ENCODE measurements around the gene PTPRB. TPM values are rescaled to one million over a fixed set of nuclear protein-coding genes. Genes with fewer than 3 reads are reported as not detected.

The PTPRB gene
- total and polyA plus RNA-seq, 2 of the 4 experiments (the other 2 are of a cell fraction), result 4.1 to 6.5 TPM

DNA sequence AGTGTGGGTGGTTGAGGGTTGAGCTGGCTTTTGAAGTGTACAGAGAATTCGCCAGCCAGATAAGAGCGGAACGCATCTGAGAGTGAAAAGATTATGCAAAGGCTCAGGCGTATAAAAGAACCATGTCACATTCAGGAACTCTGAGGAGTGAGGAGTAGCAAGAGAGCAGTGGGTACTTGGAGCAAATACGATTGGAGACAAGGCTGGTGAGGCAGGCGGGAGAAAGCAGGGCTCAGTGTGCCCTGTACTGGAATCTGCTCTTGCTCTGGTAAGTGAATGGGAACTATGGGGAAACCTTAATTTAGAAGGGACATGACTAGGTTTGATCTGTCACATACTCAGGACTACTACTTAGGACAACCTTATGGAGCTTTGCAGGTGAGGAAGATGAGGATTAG is 87.0 kb downstream of the PTPRB start:
- Histone ChIP-seq H3K27ac (ENCODE audit: insufficient read depth, low read length) (no peak overlapping the region), H3K14ac (replicated peaks; ENCODE audit: low read depth, low read length) (no peak overlapping the region), H3K4me1 (ENCODE audit: control insufficient read depth, insufficient read depth, low read length) (no peaks in the 10 kb centered on the region), H3K23ac (ENCODE audit: low read depth, low read length) (no peak overlapping the region), H3K9me1 (ENCODE audit: insufficient read depth, low read length) (no peaks in the 10 kb centered on the region), H3K56ac (ENCODE audit: extremely low read depth, insufficient read depth, low read length) (no peak overlapping the region), H2AK5ac (ENCODE audit: low read depth, low read length) (no peak overlapping the region), H4K91ac (ENCODE audit: insufficient read depth, low read depth, low read length) (no peak overlapping the region), H2BK15ac (ENCODE audit: low read depth, low read length) (no peak overlapping the region), H3K27me3 (ENCODE audit: control insufficient read depth, insufficient read depth, low read length) (no peaks in the 10 kb centered on the region), H3K79me1 (ENCODE audit: low read depth in 1 of 2, low read length in 2 of 2) (no peaks in the 10 kb centered on the region), H3K36me3 (ENCODE audit: control insufficient read depth, insufficient read depth, low read length) (no peaks in the 10 kb centered on the region), H4K20me1 (ENCODE audit: insufficient read depth, low read length) (no peaks in the 10 kb centered on the region), H3K18ac (ENCODE audit: low read depth, low read length) (no peak overlapping the region), H2BK5ac (ENCODE audit: low read depth, low read length, poor library complexity, severe bottlenecking) (no peak overlapping the region), H3K4ac (ENCODE audit: low read depth, low read length) (no peak overlapping the region), H2AK9ac (replicated peaks; ENCODE audit: low read depth, low read length, poor library complexity) (no peak overlapping the region), H2AFZ (replicated peaks; ENCODE audit: low read length, poor library complexity) (no peak overlapping the region), H3K4me3 (ENCODE audit: insufficient read depth, low read depth, low read length) (no peak overlapping the region), H4K8ac (ENCODE audit: low read depth in 2 of 2, low read length in 2 of 2) (no peak overlapping the region), H2BK120ac (ENCODE audit: low read depth, low read length) (no peak overlapping the region), H2BK20ac (ENCODE audit: low read depth, low read length) (no peak overlapping the region), H3K9me3 (ENCODE audit: control insufficient read depth, insufficient read depth, low read length) (no peaks in the 10 kb centered on the region), H4K5ac (ENCODE audit: low read depth, low read length) (no peak overlapping the region), H3K9ac (ENCODE audit: low read depth, low read length) (no peak overlapping the region), H3K4me2 (ENCODE audit: low read depth, low read length) (no peak overlapping the region)
- TF ChIP-seq CEBPB (IDR thresholded peaks at IDR 0.05; ENCODE audit: low read depth, low read length) (no peak), RCOR1 (IDR thresholded peaks at IDR 0.05; ENCODE audit: insufficient replicate concordance, low read length) (no peak), NFE2L2 (IDR thresholded peaks at IDR 0.05; ENCODE audit: low read depth, low read length) (no peak), USF2 (IDR thresholded peaks at IDR 0.05; ENCODE audit: low read depth, low read length) (no peak), SMC3 (IDR thresholded peaks at IDR 0.05; ENCODE audit: low read depth, low read length) (no peak), BHLHE40 (IDR thresholded peaks at IDR 0.05; ENCODE audit: low read depth, low read length) (no peak), RFX5 (IDR thresholded peaks at IDR 0.05; ENCODE audit: low read depth, low read length) (no peak)
- in situ Hi-C loops (cut with MboI; ENCODE audit: low sequenced_read_pairs) (no loop called here), intact Hi-C loops (cut with micrococcal nuclease) (no loop called here), dilution Hi-C loops (cut with HindIII; ENCODE audit: low sequenced_read_pairs, unreplicated experiment) (no loop called here)
- no TSS peak for BruUV-seq (replicated peaks)
- DNase-seq (no peak), ATAC-seq (ENCODE audit: low read depth) (no peak)
- 67% methylated on average over 1 of the region's 6 CpGs; no CpG with 5 or more reads in 1 of the 2 experiments for WGBS, 2 experiments (ENCODE audit: extremely low coverage in 2 of 2, insufficient read length in 1 of 2)
- ChIA-PET CTCF (interaction anchor here (0.6 kb wide), 1 partner anchor 591 kb away, joined by 3 read pairs; no protein-coding TSS in a partner anchor), POLR2A (ENCODE audit: unreplicated experiment) (no interaction called here)
